ENCODE measurements around the gene CDT1.

DNA sequence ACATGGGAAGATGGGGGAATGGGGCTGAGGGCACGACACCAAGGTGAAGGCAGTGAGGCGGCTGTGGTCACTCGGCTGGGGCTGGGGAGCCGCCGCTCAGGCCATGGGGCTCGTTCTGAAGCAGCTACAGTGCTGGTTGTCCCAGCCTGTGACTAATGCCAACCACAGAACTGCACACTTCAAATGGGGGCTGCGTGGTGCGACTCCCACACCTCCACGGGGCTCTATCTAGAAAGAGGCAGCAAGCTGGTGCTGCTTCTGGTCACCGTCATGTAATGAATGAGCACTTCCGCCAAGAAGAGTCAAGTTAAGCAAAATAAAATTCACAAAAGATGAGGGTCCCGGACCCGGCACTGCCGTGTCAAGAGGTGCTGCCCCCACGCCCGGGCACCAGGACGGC is 33.2 kb downstream of the CDT1 start:
- no peak for TF ChIP-seq REST (IDR thresholded peaks at IDR 0.05; ENCODE audit: insufficient read depth in 1 of 2, low read depth in 2 of 2, low read length in 1 of 2)
- TF ChIP-seq POLR2AphosphoS5 (IDR thresholded peaks at IDR 0.05; ENCODE audit: low read depth, low read length): no peak
- TF ChIP-seq CTCF (IDR thresholded peaks at IDR 0.05): no peak
- no peak for TF ChIP-seq TCF7L2 (IDR thresholded peaks at IDR 0.05; ENCODE audit: low read depth, low read length)
